PC-3 (cell line): ENCODE measurements around the gene CEP95. TPM values are rescaled to one million over a fixed set of nuclear protein-coding genes. Genes with fewer than 3 reads are reported as not detected.

ENCODE experiments used
- ATAC-seq: fragments of 200-7000 bp; cut with Tn5 transposase; 2 replicates; pipeline ENCODE4 v1.9.1; 2020; ENCODE audit warnings: mild to moderate bottlenecking, moderate library complexity
- BruUV-seq: library from RNA; stranded (reverse); fragments of 400-500 nt; replicated peaks from 2 replicates; lab custom pipeline; 2021; lab: Mats Ljungman, UMichigan
- CTCF ChIA-PET: fragments of 300-600 bp; sonication (Branson Sonifier 250); formaldehyde crosslinking; loops from one replicate; lab custom pipeline; 2022; ENCODE audit warnings: antibody characterized with exemption; lab: Charles Lee
- POLR2A ChIA-PET: fragments of 300-600 bp; sonication (Branson Sonifier 250); formaldehyde crosslinking; loops from one replicate; lab custom pipeline; 2022; ENCODE audit warnings: antibody characterized with exemption; ENCODE audit not compliant: unreplicated experiment; lab: Charles Lee
- DNase-seq: peaks from one replicate; pipeline ENCODE4 v3.0.0-alpha.2; 2015
- H2AFZ ChIP-seq: fragments of 300-600 bp; sonication (generic); 2 replicates; pipeline ENCODE4 v1.6.0; 2016; ENCODE audit warnings: antibody characterized with exemption, low read length
- H3F3A ChIP-seq: fragments of 300-600 bp; sonication (generic); one replicate; pipeline ENCODE4 v1.6.0; 2017; ENCODE audit warnings: antibody characterized with exemption, low read length, control low read depth, mild to moderate bottlenecking; ENCODE audit not compliant: unreplicated experiment
- H3K27ac ChIP-seq: fragments of 300-600 bp; sonication (generic); 2 replicates; pipeline ENCODE4 v1.5.1; 2016; ENCODE audit warnings: mild to moderate bottlenecking, low read length
- H3K27me3 ChIP-seq: fragments of 300-600 bp; sonication (generic); 2 replicates; pipeline ENCODE4 v1.6.1; 2016; ENCODE audit warnings: low read length, mixed read lengths
- H3K36me3 ChIP-seq: fragments of 300-600 bp; sonication (generic); 2 replicates; pipeline ENCODE4 v1.6.1; 2016; ENCODE audit warnings: low read depth, mixed run types, low read length, mixed read lengths
- H3K4me1 ChIP-seq: fragments of 300-600 bp; sonication (generic); 2 replicates; pipeline ENCODE4 v1.5.1; 2016; ENCODE audit warnings: low read length; ENCODE audit not compliant: insufficient read depth
- H3K4me2 ChIP-seq: fragments of 300-600 bp; sonication (generic); 2 replicates; pipeline ENCODE4 v1.6.0; 2016; ENCODE audit warnings: low read length
- H3K4me3 ChIP-seq: fragments of 300-600 bp; sonication (generic); 2 replicates; pipeline ENCODE4 v1.5.1; 2016; ENCODE audit warnings: mild to moderate bottlenecking, low read length, mixed read lengths
- H3K79me2 ChIP-seq: fragments of 300-600 bp; sonication (generic); 2 replicates; pipeline ENCODE4 v1.6.1; 2017; ENCODE audit warnings: low read length, mixed read lengths
- H3K9ac ChIP-seq: fragments of 300-600 bp; sonication (generic); 2 replicates; pipeline ENCODE4 v1.6.0; 2016; ENCODE audit warnings: mild to moderate bottlenecking, low read length
- H3K9me2 ChIP-seq: fragments of 300-600 bp; sonication (generic); replicated peaks from 2 replicates; pipeline ENCODE4 v1.6.1; 2016; ENCODE audit warnings: mixed run types, low read length, mixed read lengths
- H3K9me3 ChIP-seq: fragments of 300-600 bp; sonication (generic); 2 replicates; pipeline ENCODE4 v1.6.1; 2016; ENCODE audit warnings: low read length, mixed read lengths
- H4K20me1 ChIP-seq: fragments of 300-600 bp; sonication (generic); 2 replicates; pipeline ENCODE4 v1.6.1; 2016; ENCODE audit warnings: low read length, mixed read lengths
- CTCF ChIP-seq: fragments of 300-600 bp; sonication (generic); conservative IDR thresholded peaks from 2 replicates; pipeline ENCODE4 v1.5.1; 2017; ENCODE audit warnings: antibody characterized with exemption, low read depth, mild to moderate bottlenecking, low read length
- EZH2 ChIP-seq: fragments of 300-600 bp; sonication (generic); IDR thresholded peaks from one replicate; pipeline ENCODE4 v1.6.1; 2017; ENCODE audit warnings: antibody characterized with exemption, mild to moderate bottlenecking, low read length; ENCODE audit not compliant: unreplicated experiment
- EZH2phosphoT487 ChIP-seq: fragments of 300-600 bp; sonication (generic); IDR thresholded peaks from 2 replicates; pipeline ENCODE4 v1.6.1; 2018; ENCODE audit warnings: mild to moderate bottlenecking, antibody characterized with exemption, low read length, borderline replicate concordance
- intact Hi-C: fragments of 100-400 bp; cut with micrococcal nuclease; formaldehyde crosslinking; loops from 2 replicates; pipeline ENCODE4 v1.9.0; 2023
- total RNA-seq: library from RNA; depleted of rRNA; stranded (reverse); fragments of >200 nt; gene quantifications from 2 replicates; pipeline ENCODE4 v1.2.3, GENCODE V29; 2014

Gene CEP95
- total RNA-seq, 1 experiment from 2014 or later = 32.4 TPM

DNA sequence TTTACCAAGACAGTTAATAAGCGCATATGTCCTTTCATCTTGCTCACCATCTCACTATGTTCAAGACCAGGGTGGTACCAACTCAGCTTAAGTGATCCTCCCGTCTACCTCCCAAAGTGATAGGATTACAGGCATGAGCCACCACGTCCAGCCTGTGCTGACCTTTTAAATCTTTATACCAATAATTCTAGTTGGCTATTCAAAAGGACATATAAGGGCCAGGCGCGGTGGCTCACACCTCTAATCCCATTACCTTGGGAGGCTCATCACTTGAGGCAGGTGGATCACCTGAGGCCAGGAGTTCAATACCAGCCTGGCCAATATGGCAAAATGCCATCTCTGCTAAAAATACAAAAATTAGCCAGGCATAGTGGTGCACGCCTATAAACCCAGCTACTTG lies 2.4 kb downstream of the CEP95 start:
- Histone ChIP-seq H3K27ac (no peak overlapping the region), H3F3A (no peaks in the 10 kb centered on the region), H3K9ac (no peak overlapping the region), H3K9me2 (no peaks in the 10 kb centered on the region), H3K36me3 (peaks cover 33% of the 10 kb centered on the region), H3K4me1 (peaks cover 11% of the 10 kb centered on the region), H3K27me3 (no peaks in the 10 kb centered on the region), H3K79me2 (peaks cover 59% of the 10 kb centered on the region), H4K20me1 (peaks cover 32% of the 10 kb centered on the region), H3K4me2 (peak overlapping the region; percentile 20; the same call in 1 of the 2 replicates), H3K9me3 (no peaks in the 10 kb centered on the region), H3K4me3 (no peak overlapping the region), H2AFZ (no peak overlapping the region)
- intact Hi-C loops = loop anchor here (5.0 kb wide), 1 partner anchor 138 kb away; no protein-coding TSS in a partner anchor
- no peak for DNase-seq
- no TSS peak for BruUV-seq
- TF ChIP-seq EZH2phosphoT487 = no peak
- CTCF ChIA-PET = no interaction called here
- no peak for ATAC-seq
- POLR2A ChIA-PET = no interaction called here

- no peak for TF ChIP-seq CTCF
- no peak for TF ChIP-seq EZH2
- TF ChIP-seq EZH2phosphoT487 = no peak
- ChIA-PET POLR2A (no interaction called here), CTCF (no interaction called here)
- Histone ChIP-seq H3K9me3 (no peaks in the 10 kb centered on the region), H3K4me1 (no peaks in the 10 kb centered on the region), H3K9ac (no peak overlapping the region), H3F3A (no peaks in the 10 kb centered on the region), H3K27me3 (no peaks in the 10 kb centered on the region), H3K9me2 (no peaks in the 10 kb centered on the region), H2AFZ (no peak overlapping the region), H3K4me3 (no peak overlapping the region), H3K36me3 (peaks cover 39% of the 10 kb centered on the region), H3K79me2 (peaks cover 2% of the 10 kb centered on the region; the same call in 1 of the 2 replicates), H3K4me2 (no peak overlapping the region), H3K27ac (no peak overlapping the region), H4K20me1 (no peaks in the 10 kb centered on the region)
- no peak for ATAC-seq
- no peak for DNase-seq
- intact Hi-C loops = no loop called here
- BruUV-seq = no TSS peak
These were observed 8.6 kb downstream of the CEP95 start for GRCh38 chr17:64515419-64515818.

- no TSS peak for BruUV-seq
- Histone ChIP-seq H3K27me3 (no peaks in the 10 kb centered on the region), H2AFZ (no peak overlapping the region), H3K4me2 (no peak overlapping the region), H3K36me3 (peaks cover 39% of the 10 kb centered on the region), H3K9me2 (no peaks in the 10 kb centered on the region), H4K20me1 (no peaks in the 10 kb centered on the region), H3K4me3 (no peak overlapping the region), H3K9me3 (no peaks in the 10 kb centered on the region), H3K4me1 (no peaks in the 10 kb centered on the region), H3K9ac (no peak overlapping the region), H3K79me2 (no peaks in the 10 kb centered on the region), H3F3A (no peaks in the 10 kb centered on the region), H3K27ac (no peak overlapping the region)
- ChIA-PET POLR2A (no interaction called here), CTCF (no interaction called here)
- no peak for TF ChIP-seq EZH2phosphoT487
- TF ChIP-seq CTCF = no peak
- no peak for TF ChIP-seq EZH2
- DNase-seq (no peak), ATAC-seq (no peak)
- intact Hi-C loops = no loop called here
These were observed 9.1 kb downstream of the CEP95 start for GRCh38 chr17:64515829-64516228.
